ENCODE data around the gene OR2T1. TPM values are rescaled to one million over a fixed set of nuclear protein-coding genes. Genes with fewer than 3 reads are reported as not detected.

Gene OR2T1
- total RNA-seq, 1 donor from 2014 or later: not detected

Other genes with a start within 250 kb of the OR2T1 start
- gene OR2M2, start 228.2 kb upstream of the OR2T1 start, total RNA-seq: not detected
- not detected for gene OR2M3, start 205.8 kb upstream of the OR2T1 start, total RNA-seq
- not detected for gene OR2M4, start 171.6 kb upstream of the OR2T1 start, total RNA-seq
- not detected for gene OR2T33, start 125.1 kb upstream of the OR2T1 start, total RNA-seq
- not detected for gene OR2T12, start 99.6 kb upstream of the OR2T1 start, total RNA-seq
- not detected for gene OR2M7, start 78.5 kb upstream of the OR2T1 start, total RNA-seq
- not detected for gene OR14C36, start 54.3 kb upstream of the OR2T1 start, total RNA-seq
- gene OR2T4, start 41.4 kb upstream of the OR2T1 start, total RNA-seq: not detected
- gene OR2T6, start 27.3 kb upstream of the OR2T1 start, total RNA-seq: not detected
- not detected for gene OR2T2, start 42.6 kb downstream of the OR2T1 start, total RNA-seq
- gene OR2T3, start 70.3 kb downstream of the OR2T1 start, total RNA-seq: not detected
- not detected for gene OR2T5, start 85.5 kb downstream of the OR2T1 start, total RNA-seq
- not detected for gene OR2G6, start 105.0 kb downstream of the OR2T1 start, total RNA-seq
- not detected for gene OR2T29, start 159.7 kb downstream of the OR2T1 start, total RNA-seq
- gene OR2T34, start 171.7 kb downstream of the OR2T1 start, total RNA-seq: not detected
- gene OR2T10, start 194.7 kb downstream of the OR2T1 start, total RNA-seq: not detected
- gene OR2T11, start 232.0 kb downstream of the OR2T1 start, total RNA-seq: 2.8 TPM
- not detected for gene OR2T35, start 242.2 kb downstream of the OR2T1 start, total RNA-seq